Endothelial cell of umbilical vein (primary cell): ENCODE measurements around the gene PRPF40A. TPM values are rescaled to one million over a fixed set of nuclear protein-coding genes. Genes with fewer than 3 reads are reported as not detected.
A peak's percentile ranks its signal among the peaks of the same experiment; 100 is the strongest.

Source experiments
- BruUV-seq: library from RNA; stranded (reverse); fragments of 400-500 nt; replicated peaks from 2 replicates; lab custom pipeline; 2021; lab: Mats Ljungman, UMichigan
- CTCF ChIA-PET: fragments of 300-600, 350-600 bp; sonication (Branson Sonifier 250); formaldehyde crosslinking; loops from one replicate; lab custom pipeline; 2021; ENCODE audit warnings: antibody characterized with exemption, inconsistent platforms; lab: Charles Lee
- POLR2A ChIA-PET: fragments of 300-600, 350-600 bp; sonication (Branson Sonifier 250); formaldehyde crosslinking; loops from one replicate; lab custom pipeline; 2021; ENCODE audit warnings: antibody characterized with exemption, inconsistent platforms; lab: Charles Lee
- DNase-seq: peaks from one replicate; pipeline ENCODE4 v3.0.0-alpha.2; 2011; ENCODE audit warnings: low read depth, low spot score
- FAIRE-seq: peaks from 2 replicates; lab custom pipeline; 2011; peaks lifted over from hg19 to GRCh38; lab: Jason Lieb, UNC
- H2AFZ ChIP-seq: 2 replicates; pipeline ENCODE4 v1.6.0; 2012; ENCODE audit warnings: low read depth, low read length, control low read depth, inconsistent platforms
- H3K27ac ChIP-seq: 2 replicates; pipeline ENCODE4 v1.5.1; 2011; ENCODE audit warnings: low read depth, mild to moderate bottlenecking, control low read depth, low read length, moderate library complexity; ENCODE audit not compliant: insufficient read depth
- H3K27me3 ChIP-seq, 2 experiments: 2 replicates each; pipeline versions ENCODE4 v1.6.0 to v1.6.1; 2011; ENCODE audit warnings: low read length in 2 of 2, mixed read lengths in 1 of 2; ENCODE audit not compliant: control insufficient read depth in 2 of 2, insufficient read depth in 2 of 2
- H3K36me3 ChIP-seq, 2 experiments: 2 replicates in 1 of 2; 3 replicates in 1 of 2; pipeline ENCODE4 v1.5.1; 2011; ENCODE audit warnings: low read length in 2 of 2, mild to moderate bottlenecking in 1 of 2, moderate library complexity in 1 of 2; ENCODE audit not compliant: control insufficient read depth in 2 of 2, insufficient read depth in 2 of 2; ENCODE audit errors: extremely low read depth in 1 of 2
- H3K4me1 ChIP-seq: 3 replicates; pipeline ENCODE4 v1.5.1; 2011; ENCODE audit warnings: mild to moderate bottlenecking, low read length; ENCODE audit not compliant: control insufficient read depth, insufficient read depth; ENCODE audit errors: extremely low read depth
- H3K4me2 ChIP-seq: 2 replicates; pipeline ENCODE4 v1.6.1; 2011; ENCODE audit warnings: low read length, control low read depth, mixed read lengths; ENCODE audit not compliant: insufficient read depth
- H3K4me3 ChIP-seq, 3 experiments: fragments of 200-600 bp in 1 of 3; sonication (generic), shearing (Covaris generic) in 1 of 3; replicated peaks in 1 of 3; 2 replicates each; pipeline ENCODE4 v1.5.1; 2011 to 2016; ENCODE audit warnings: control low read depth in 3 of 3, low read length in 3 of 3, mild to moderate bottlenecking in 2 of 3, inconsistent platforms in 1 of 3, low read depth in 1 of 3, moderate library complexity in 1 of 3; ENCODE audit not compliant: insufficient read depth in 1 of 3
- H3K79me2 ChIP-seq: 2 replicates; pipeline ENCODE4 v1.6.0; 2012; ENCODE audit warnings: low read length, inconsistent platforms; ENCODE audit not compliant: control insufficient read depth, insufficient read depth
- H3K9ac ChIP-seq: replicated peaks from 2 replicates; pipeline ENCODE3; 2011; ENCODE audit warnings: low read length, control low read depth; ENCODE audit not compliant: insufficient read depth; ENCODE audit errors: extremely low read depth
- H3K9me1 ChIP-seq: replicated peaks from 3 replicates; pipeline ENCODE4 v1.6.0; 2011; ENCODE audit warnings: mild to moderate bottlenecking, low read length; ENCODE audit not compliant: control insufficient read depth, insufficient read depth; ENCODE audit errors: extremely low read depth
- H3K9me3 ChIP-seq: replicated peaks from 2 replicates; pipeline ENCODE4 v1.5.1; 2012; ENCODE audit warnings: low read length, inconsistent platforms; ENCODE audit not compliant: control insufficient read depth, insufficient read depth
- H4K20me1 ChIP-seq: replicated peaks from 2 replicates; pipeline ENCODE3; 2011; ENCODE audit warnings: mild to moderate bottlenecking, low read length; ENCODE audit not compliant: control insufficient read depth, insufficient read depth; ENCODE audit errors: extremely low read depth
- EZH2 ChIP-seq: IDR thresholded peaks from 2 replicates; pipeline ENCODE4 v1.6.1; 2012; ENCODE audit warnings: borderline replicate concordance, low read depth, mild to moderate bottlenecking, moderate library complexity, low read length, inconsistent platforms; ENCODE audit not compliant: severe bottlenecking
- FOS ChIP-seq: IDR thresholded peaks from 2 replicates; pipeline ENCODE4 v1.6.1; 2011; ENCODE audit warnings: mild to moderate bottlenecking, low read length, moderate library complexity, borderline replicate concordance; ENCODE audit not compliant: insufficient read depth
- GATA2 ChIP-seq: IDR thresholded peaks from 2 replicates; pipeline ENCODE4 v1.7.0; 2011; ENCODE audit warnings: low read depth, mild to moderate bottlenecking, moderate library complexity, mixed read lengths, low read length; ENCODE audit not compliant: insufficient read length, insufficient read depth
- JUN ChIP-seq: IDR thresholded peaks from 2 replicates; pipeline ENCODE4 v1.6.1; 2011; ENCODE audit warnings: borderline replicate concordance, low read depth; ENCODE audit not compliant: insufficient read length, insufficient read depth
- MYC ChIP-seq: IDR thresholded peaks from one replicate; pipeline ENCODE4 v1.6.1; 2011; ENCODE audit warnings: mild to moderate bottlenecking, low read depth, low read length
- POLR2A ChIP-seq: IDR thresholded peaks from 2 replicates; pipeline ENCODE4 v1.6.1; 2012; ENCODE audit warnings: low read depth, mild to moderate bottlenecking, control low read depth, low read length
- POLR2AphosphoS5 ChIP-seq: IDR thresholded peaks from 2 replicates; pipeline ENCODE4 v1.6.1; 2012; ENCODE audit warnings: low read depth, mild to moderate bottlenecking, control low read depth, low read length, moderate library complexity; ENCODE audit not compliant: insufficient read depth
- dilution Hi-C: fragments of 300-500 bp; cut with MboI; formaldehyde crosslinking; loops from one replicate; pipeline ENCODE4 v1.15.0; 2019; ENCODE audit warnings: low sequenced_read_pairs; ENCODE audit not compliant: extremely low pct_ligation_motif_present
- intact Hi-C: fragments of 100-400 bp; cut with micrococcal nuclease; formaldehyde crosslinking; loops from one replicate; pipeline ENCODE4 v1.10.0; 2022
- polyA plus RNA-seq, 4 experiments: library from polyadenylated mRNA; depleted of rRNA in 3 of 4; stranded (reverse) in 3 of 4; unstranded in 1 of 4; fragments of >200 nt; gene quantifications; 2 replicates each; pipeline versions ENCODE4 v1.2.1 to v1.2.3, GENCODE V29; 2011 to 2012; ENCODE audit warnings: missing spikeins in 1 of 4
- total RNA-seq: library from RNA; stranded (reverse); gene quantifications from 2 replicates; pipeline ENCODE4 v1.2.3, GENCODE V29; 2021
- TF ChIP-seq, protein P1 (sequence below), 2 donors: IDR thresholded peaks; 1 replicate in 1 of 2; 2 replicates in 1 of 2; pipeline ENCODE4 v1.5.1; 2011; ENCODE audit warnings: low read length in 2 of 2, mild to moderate bottlenecking in 2 of 2, moderate library complexity in 2 of 2, control low read depth in 1 of 2, inconsistent platforms in 1 of 2, low read depth in 1 of 2; ENCODE audit not compliant: insufficient read depth in 1 of 2; ENCODE audit errors: extremely low read depth in 1 of 2
- TF ChIP-seq, protein P2 (sequence below): IDR thresholded peaks from 2 replicates; pipeline ENCODE4 v1.6.1; 2011; ENCODE audit not compliant: insufficient read depth, insufficient read length

The PRPF40A gene
- total and polyA plus RNA-seq, 2 donors (not counting 3 experiments of a cell fraction or from before 2014, with no cell fraction given), result 58.2 to 123 TPM

DNA sequence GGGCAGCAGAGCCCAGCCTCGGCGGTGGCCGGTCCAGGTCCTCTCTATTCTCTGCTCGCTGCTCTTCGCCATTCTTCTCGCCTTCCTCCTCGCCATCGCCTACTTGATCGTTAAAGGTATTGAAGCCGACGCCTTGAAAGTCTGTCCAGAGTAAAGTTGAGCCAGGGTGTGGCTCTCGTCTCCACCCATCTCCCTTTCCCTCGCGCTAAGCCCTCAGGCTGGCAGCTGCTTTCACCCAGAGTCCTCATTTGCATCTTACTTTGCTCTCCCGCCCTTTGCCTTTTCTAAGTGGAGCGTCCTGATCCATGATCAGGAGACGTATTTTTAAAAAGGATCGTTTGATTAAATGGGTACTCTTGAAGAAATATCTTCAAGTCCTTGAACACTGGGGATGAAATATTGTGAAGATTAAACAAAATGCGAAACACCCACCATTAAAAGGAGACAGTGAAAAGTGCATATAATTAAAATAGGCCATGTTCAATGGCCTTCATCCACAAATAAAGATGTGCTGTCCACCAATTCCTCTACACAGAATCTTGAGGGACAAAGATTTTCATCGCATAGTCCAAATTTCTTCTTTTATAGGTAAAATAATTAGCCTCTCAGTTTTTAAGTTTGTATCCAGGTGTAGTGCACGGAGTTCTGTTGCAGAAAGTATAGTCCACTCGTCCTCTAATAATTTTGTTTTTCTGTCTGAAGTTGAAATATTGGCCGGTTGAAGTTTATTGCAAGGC lies 1.8 kb upstream of the PRPF40A start:
- H3K4me3 ChIP-seq, result peak overlapping the region; percentile 68 to 99 (median 87)
- H3K27me3 ChIP-seq, result no peaks in the 10 kb centered on the region
- FAIRE-seq (no peak), DNase-seq (no peak)
- peaks cover 0 to 2% of the 10 kb centered on the region in 2 experiments for H3K36me3 ChIP-seq
- dilution Hi-C loops (no loop called here), intact Hi-C loops (loop anchor here (5.0 kb wide), 2 partner anchors 892 to 1457 kb away; partner anchors contain the start of genes ARL5A and RBM43)
- CTCF ChIA-PET, result no interaction called here
- H3K4me1 ChIP-seq, result peaks cover 17% of the 10 kb centered on the region
- peak overlapping the region; percentile 87 for H3K9ac ChIP-seq
- no peaks in the 10 kb centered on the region for H3K9me3 ChIP-seq
- peak overlapping the region; percentile 84 for H2AFZ ChIP-seq
- H3K4me2 ChIP-seq, result peak overlapping the region; percentile 90
- H3K27ac ChIP-seq, result peak overlapping the region; percentile 85
- BruUV-seq, result TSS peak; percentile 68
- H3K79me2 ChIP-seq, result peaks cover 59% of the 10 kb centered on the region
- no peaks in the 10 kb centered on the region for H4K20me1 ChIP-seq
- POLR2A ChIA-PET, result no interaction called here
- no peaks in the 10 kb centered on the region for H3K9me1 ChIP-seq
- TF ChIP-seq EZH2 (no peak), GATA2 (no peak), POLR2AphosphoS5 (no peak), MYC (no peak), FOS (no peak), JUN (no peak), POLR2A (no peak)
- TF ChIP-seq, protein P1, sequence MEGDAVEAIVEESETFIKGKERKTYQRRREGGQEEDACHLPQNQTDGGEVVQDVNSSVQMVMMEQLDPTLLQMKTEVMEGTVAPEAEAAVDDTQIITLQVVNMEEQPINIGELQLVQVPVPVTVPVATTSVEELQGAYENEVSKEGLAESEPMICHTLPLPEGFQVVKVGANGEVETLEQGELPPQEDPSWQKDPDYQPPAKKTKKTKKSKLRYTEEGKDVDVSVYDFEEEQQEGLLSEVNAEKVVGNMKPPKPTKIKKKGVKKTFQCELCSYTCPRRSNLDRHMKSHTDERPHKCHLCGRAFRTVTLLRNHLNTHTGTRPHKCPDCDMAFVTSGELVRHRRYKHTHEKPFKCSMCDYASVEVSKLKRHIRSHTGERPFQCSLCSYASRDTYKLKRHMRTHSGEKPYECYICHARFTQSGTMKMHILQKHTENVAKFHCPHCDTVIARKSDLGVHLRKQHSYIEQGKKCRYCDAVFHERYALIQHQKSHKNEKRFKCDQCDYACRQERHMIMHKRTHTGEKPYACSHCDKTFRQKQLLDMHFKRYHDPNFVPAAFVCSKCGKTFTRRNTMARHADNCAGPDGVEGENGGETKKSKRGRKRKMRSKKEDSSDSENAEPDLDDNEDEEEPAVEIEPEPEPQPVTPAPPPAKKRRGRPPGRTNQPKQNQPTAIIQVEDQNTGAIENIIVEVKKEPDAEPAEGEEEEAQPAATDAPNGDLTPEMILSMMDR (IDR thresholded peaks at IDR 0.05; ENCODE audit: extremely low read depth in 1 of 2, insufficient read depth in 1 of 2, low read depth in 1 of 2, low read length in 2 of 2), result no peak
- TF ChIP-seq, protein P2, sequence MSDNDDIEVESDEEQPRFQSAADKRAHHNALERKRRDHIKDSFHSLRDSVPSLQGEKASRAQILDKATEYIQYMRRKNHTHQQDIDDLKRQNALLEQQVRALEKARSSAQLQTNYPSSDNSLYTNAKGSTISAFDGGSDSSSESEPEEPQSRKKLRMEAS, result no peak
